IMR-90 (cell line): ENCODE measurements around the gene PIP5K1B. TPM values are rescaled to one million over a fixed set of nuclear protein-coding genes. Genes with fewer than 3 reads are reported as not detected.

Experiments
- ATAC-seq: fragments of 200-7000 bp; cut with Tn5 transposase; 2 replicates; pipeline ENCODE4 v1.9.1; 2020; ENCODE audit warnings: low read depth, mild to moderate bottlenecking, moderate library complexity
- BruUV-seq: library from RNA; stranded (reverse); fragments of 400-500 nt; replicated peaks from 2 replicates; lab custom pipeline; 2021; lab: Mats Ljungman, UMichigan
- CTCF ChIA-PET: fragments of 300-600 bp; formaldehyde crosslinking; extraction: SDS; loops from one replicate; lab custom pipeline; 2021; ENCODE audit warnings: antibody characterized with exemption; lab: Yijun Ruan, JAX
- POLR2A ChIA-PET: fragments of 300-600 bp; sonication (Branson Sonifier 250); formaldehyde crosslinking; loops from one replicate; lab custom pipeline; 2022; ENCODE audit warnings: antibody characterized with exemption; ENCODE audit not compliant: unreplicated experiment; lab: Charles Lee
- DNase-seq: peaks from one replicate; pipeline ENCODE4 v3.0.0; 2013
- H2AFZ ChIP-seq: replicated peaks from 2 replicates; pipeline ENCODE3; 2013; ENCODE audit warnings: low read length, mild to moderate bottlenecking; ENCODE audit not compliant: poor library complexity
- H2AK5ac ChIP-seq: 2 replicates; pipeline ENCODE4 v1.6.1; 2013; ENCODE audit warnings: low read depth, low read length, inconsistent platforms
- H2AK9ac ChIP-seq: replicated peaks from 2 replicates; pipeline ENCODE3; 2013; ENCODE audit warnings: mild to moderate bottlenecking, low read depth, low read length, moderate library complexity; ENCODE audit not compliant: poor library complexity
- H2BK120ac ChIP-seq: 2 replicates; pipeline ENCODE4 v1.6.1; 2013; ENCODE audit warnings: low read depth, low read length, inconsistent platforms
- H2BK15ac ChIP-seq: 3 replicates; pipeline ENCODE4 v1.6.1; 2013; ENCODE audit warnings: low read depth, low read length, inconsistent platforms
- H2BK20ac ChIP-seq: 2 replicates; pipeline ENCODE4 v1.6.1; 2013; ENCODE audit warnings: low read depth, mild to moderate bottlenecking, inconsistent platforms, low read length, moderate library complexity
- H2BK5ac ChIP-seq: 2 replicates; pipeline ENCODE4 v1.6.1; 2013; ENCODE audit warnings: mild to moderate bottlenecking, low read depth, low read length, inconsistent platforms; ENCODE audit not compliant: poor library complexity, severe bottlenecking
- H3K14ac ChIP-seq: replicated peaks from 2 replicates; pipeline ENCODE4 v1.6.1; 2013; ENCODE audit warnings: low read depth, low read length, inconsistent platforms
- H3K18ac ChIP-seq: 2 replicates; pipeline ENCODE4 v1.6.1; 2013; ENCODE audit warnings: low read depth, low read length, control low read depth
- H3K23ac ChIP-seq: 2 replicates; pipeline ENCODE4 v1.6.1; 2013; ENCODE audit warnings: low read depth, low read length, inconsistent platforms
- H3K27ac ChIP-seq: 2 replicates; pipeline ENCODE4 v1.5.1; 2013; ENCODE audit warnings: mild to moderate bottlenecking, control low read depth, low read length; ENCODE audit not compliant: insufficient read depth
- H3K27me3 ChIP-seq: 2 replicates; pipeline ENCODE4 v1.6.1; 2013; ENCODE audit warnings: low read length; ENCODE audit not compliant: control insufficient read depth, insufficient read depth
- H3K36me3 ChIP-seq: 2 replicates; pipeline ENCODE4 v1.6.1; 2013; ENCODE audit warnings: low read length, mixed read lengths; ENCODE audit not compliant: control insufficient read depth, insufficient read depth
- H3K4ac ChIP-seq: 2 replicates; pipeline ENCODE4 v1.6.1; 2013; ENCODE audit warnings: low read depth, low read length, inconsistent platforms
- H3K4me1 ChIP-seq: 2 replicates; pipeline ENCODE4 v1.6.1; 2013; ENCODE audit warnings: low read length, mixed read lengths; ENCODE audit not compliant: control insufficient read depth, insufficient read depth
- H3K4me2 ChIP-seq: 2 replicates; pipeline ENCODE4 v1.6.1; 2013; ENCODE audit warnings: low read depth, mild to moderate bottlenecking, control low read depth, low read length, moderate library complexity
- H3K4me3 ChIP-seq: 2 replicates; pipeline ENCODE4 v1.5.1; 2013; ENCODE audit warnings: low read depth, mild to moderate bottlenecking, control low read depth, low read length, moderate library complexity; ENCODE audit not compliant: insufficient read depth
- H3K56ac ChIP-seq: 2 replicates; pipeline ENCODE4 v1.6.1; 2013; ENCODE audit warnings: low read length, inconsistent platforms; ENCODE audit not compliant: insufficient read depth; ENCODE audit errors: extremely low read depth
- H3K79me1 ChIP-seq, 2 experiments: 2 replicates each; pipeline ENCODE4 v1.6.1; 2013; ENCODE audit warnings: low read length in 2 of 2, inconsistent platforms in 1 of 2, low read depth in 1 of 2
- H3K9ac ChIP-seq: 2 replicates; pipeline ENCODE4 v1.6.1; 2013; ENCODE audit warnings: low read depth, low read length, control low read depth
- H3K9me1 ChIP-seq: 2 replicates; pipeline ENCODE4 v1.6.1; 2013; ENCODE audit warnings: low read length, inconsistent platforms; ENCODE audit not compliant: insufficient read depth
- H3K9me3 ChIP-seq: 2 replicates; pipeline ENCODE4 v1.6.1; 2013; ENCODE audit warnings: low read length; ENCODE audit not compliant: control insufficient read depth, insufficient read depth
- H4K20me1 ChIP-seq: 2 replicates; pipeline ENCODE4 v1.6.1; 2013; ENCODE audit warnings: low read length, inconsistent platforms; ENCODE audit not compliant: insufficient read depth
- H4K5ac ChIP-seq: 2 replicates; pipeline ENCODE4 v1.6.1; 2013; ENCODE audit warnings: mild to moderate bottlenecking, low read depth, low read length, control low read depth
- H4K8ac ChIP-seq, 2 experiments: 2 replicates each; pipeline ENCODE4 v1.6.1; 2013; ENCODE audit warnings: low read depth in 2 of 2, low read length in 2 of 2, control low read depth in 1 of 2, inconsistent platforms in 1 of 2
- H4K91ac ChIP-seq: 2 replicates; pipeline ENCODE4 v1.6.1; 2013; ENCODE audit warnings: low read depth, low read length, inconsistent platforms; ENCODE audit not compliant: insufficient read depth
- BHLHE40 ChIP-seq: fragments of 150-350 bp; IDR thresholded peaks from 2 replicates; pipeline ENCODE4 v1.6.1; 2016; ENCODE audit warnings: mild to moderate bottlenecking, low read depth, low read length
- CHD1 ChIP-seq: IDR thresholded peaks from 2 replicates; pipeline ENCODE4 v1.6.1; 2012; ENCODE audit warnings: low read depth, low read length, improper control_type of control experiment
- CTCF ChIP-seq: conservative IDR thresholded peaks from 2 replicates; pipeline ENCODE4 v1.5.1; 2012; ENCODE audit warnings: mild to moderate bottlenecking, low read depth, low read length, improper control_type of control experiment
- ELK1 ChIP-seq: fragments of 150-350 bp; IDR thresholded peaks from 2 replicates; pipeline ENCODE4 v1.6.1; 2016; ENCODE audit warnings: low read depth, mild to moderate bottlenecking, low read length, moderate library complexity, borderline replicate concordance
- FOS ChIP-seq: fragments of 150-350 bp; IDR thresholded peaks from 2 replicates; pipeline ENCODE4 v1.6.1; 2016; ENCODE audit warnings: low read depth, low read length
- MAFK ChIP-seq: IDR thresholded peaks from 2 replicates; pipeline ENCODE4 v1.6.1; 2012; ENCODE audit warnings: low read depth, low read length, improper control_type of control experiment
- MXI1 ChIP-seq: IDR thresholded peaks from 2 replicates; pipeline ENCODE4 v1.6.1; 2012; ENCODE audit warnings: low read depth, mild to moderate bottlenecking, low read length, moderate library complexity, borderline replicate concordance
- NFE2L2 ChIP-seq: fragments of 150-350 bp; IDR thresholded peaks from 2 replicates; pipeline ENCODE4 v1.6.1; 2016; ENCODE audit warnings: low read depth, mild to moderate bottlenecking, low read length
- POLR2A ChIP-seq: IDR thresholded peaks from 2 replicates; pipeline ENCODE4 v1.6.1; 2012; ENCODE audit warnings: mild to moderate bottlenecking, low read depth, low read length
- RAD21 ChIP-seq: IDR thresholded peaks from 2 replicates; pipeline ENCODE4 v1.6.1; 2012; ENCODE audit warnings: low read length, improper control_type of control experiment
- RCOR1 ChIP-seq: IDR thresholded peaks from 2 replicates; pipeline ENCODE4 v1.6.1; 2012; ENCODE audit warnings: mild to moderate bottlenecking, low read length, improper control_type of control experiment; ENCODE audit not compliant: insufficient replicate concordance
- SMC3 ChIP-seq: fragments of 150-350 bp; IDR thresholded peaks from 2 replicates; pipeline ENCODE4 v1.6.1; 2016; ENCODE audit warnings: low read depth, mild to moderate bottlenecking, antibody characterized with exemption, low read length, moderate library complexity
- USF2 ChIP-seq: fragments of 150-350 bp; IDR thresholded peaks from 2 replicates; pipeline ENCODE4 v1.6.1; 2017; ENCODE audit warnings: mild to moderate bottlenecking, antibody characterized with exemption, low read length, low read depth
- dilution Hi-C: fragments of 300-500 bp; cut with HindIII; formaldehyde crosslinking; loops from one replicate; pipeline ENCODE4 v1.14.3; 2018; ENCODE audit warnings: low sequenced_read_pairs; ENCODE audit not compliant: unreplicated experiment
- in situ Hi-C: fragments of 300-500 bp; cut with MboI; formaldehyde crosslinking; loops from 3 replicates; pipeline ENCODE4 v1.14.3; 2019; ENCODE audit warnings: low sequenced_read_pairs, inconsistent platforms, mixed read lengths
- intact Hi-C: fragments of 100-400 bp; cut with micrococcal nuclease; formaldehyde crosslinking; loops from 2 replicates; pipeline ENCODE4 v1.10.0; 2022
- polyA plus RNA-seq, 3 experiments: library from polyadenylated mRNA; depleted of rRNA; stranded (reverse); fragments of >200 nt; gene quantifications; 2 replicates each; pipeline ENCODE4 v1.2.3, GENCODE V29; 2012; ENCODE audit warnings: low replicate concordance in 1 of 3
- total RNA-seq: library from RNA; depleted of rRNA; stranded (reverse); fragments of >200 nt; gene quantifications from 2 replicates; pipeline ENCODE4 v1.2.3, GENCODE V29; 2012

The PIP5K1B gene
- total and polyA plus RNA-seq, 2 of the 4 experiments (the other 2 are of a cell fraction): not detected

DNA sequence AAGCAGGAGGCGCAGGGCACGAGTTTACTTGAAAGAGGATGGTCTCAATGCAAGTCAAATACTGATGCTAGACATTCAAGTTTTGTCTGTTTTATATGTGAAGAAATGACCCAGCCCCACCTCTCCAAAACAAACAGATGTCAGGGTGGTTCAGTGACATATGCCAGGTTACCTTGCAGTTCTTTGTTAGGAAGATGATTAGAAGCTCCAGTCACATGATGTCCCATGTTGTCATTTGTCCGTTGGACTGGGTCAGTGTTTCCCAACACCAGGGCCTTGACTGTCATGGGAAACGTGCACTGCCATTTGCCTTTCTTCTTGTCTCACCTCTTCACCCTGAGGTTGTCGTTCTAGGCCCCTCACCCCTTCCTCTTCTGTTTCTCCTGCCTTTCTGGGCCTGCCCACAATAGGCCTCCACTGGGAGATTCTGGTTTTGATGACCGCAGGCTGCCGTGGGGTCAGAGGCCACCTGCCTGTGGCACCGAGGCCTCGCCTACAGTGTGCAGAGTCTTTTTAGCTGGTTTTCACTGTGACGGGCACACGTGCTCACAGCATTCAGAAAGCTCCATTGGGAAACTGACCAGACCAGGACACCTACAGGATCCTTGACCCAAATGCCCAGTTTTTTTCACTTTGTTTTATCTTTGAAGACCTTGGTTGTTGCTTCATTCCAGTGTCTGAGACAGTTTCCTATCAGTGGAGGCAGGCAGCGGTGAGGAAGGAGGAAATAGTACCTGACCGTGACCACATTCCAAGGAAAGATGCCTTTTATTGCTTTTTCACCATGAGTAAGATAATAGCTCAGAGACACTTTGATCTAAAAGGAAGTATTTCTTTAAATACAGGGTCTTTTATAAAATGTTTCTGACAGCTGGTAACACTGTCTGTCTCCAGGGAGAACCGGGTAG lies 123.1 kb downstream of the PIP5K1B start (continued):
- TF ChIP-seq RCOR1: no peak

- Histone ChIP-seq H3K23ac (no peak overlapping the region), H2AK5ac (no peak overlapping the region), H3K56ac (no peak overlapping the region), H3K4me3 (no peak overlapping the region), H3K14ac (no peak overlapping the region), H3K9ac (no peak overlapping the region), H3K4me1 (no peaks in the 10 kb centered on the region), H2AFZ (no peak overlapping the region), H2BK120ac (no peak overlapping the region), H3K27me3 (no peaks in the 10 kb centered on the region), H2BK5ac (no peak overlapping the region), H4K20me1 (no peaks in the 10 kb centered on the region), H4K91ac (no peak overlapping the region), H3K36me3 (no peaks in the 10 kb centered on the region), H3K9me1 (no peaks in the 10 kb centered on the region), H3K18ac (no peak overlapping the region), H3K4me2 (no peak overlapping the region), H2BK15ac (no peak overlapping the region), H2AK9ac (no peak overlapping the region), H4K5ac (no peak overlapping the region), H2BK20ac (no peak overlapping the region), H3K4ac (no peak overlapping the region), H3K27ac (no peak overlapping the region), H3K9me3 (no peaks in the 10 kb centered on the region), H3K79me1 (no peaks in the 10 kb centered on the region), H4K8ac (no peak overlapping the region)
- in situ Hi-C loops: no loop called here
- ChIA-PET CTCF (interaction anchor here (1.2 kb wide), 1 partner anchor 13 kb away, joined by 3 read pairs; no protein-coding TSS in a partner anchor), POLR2A (no interaction called here)
- ATAC-seq: no peak
- no peak for DNase-seq
- intact Hi-C loops: loop anchor here (1.0 kb wide), 1 partner anchor 117 kb away; no protein-coding TSS in a partner anchor
- dilution Hi-C loops: no loop called here
- no TSS peak for BruUV-seq
- TF ChIP-seq ELK1 (no peak), USF2 (no peak), RAD21 (no peak), MXI1 (no peak), CHD1 (no peak), NFE2L2 (no peak), FOS (no peak), CTCF (no peak), SMC3 (no peak), BHLHE40 (no peak), MAFK (no peak), POLR2A (no peak), RCOR1 (no peak)
Observed at GRCh38 chr9:68832101-68832500, 127.1 kb downstream of the PIP5K1B start.
